CD4-positive, alpha-beta T cell treated with Interferon gamma for 1 hour (primary cell): ENCODE data around the gene NBR1.
"Not testable (repeated sequence)": the region's sequence is repeated elsewhere in the genome, so short reads cannot be mapped to it uniquely, and the experiment has no call there.

Experiments
- DNase-seq: peaks from one replicate; pipeline ENCODE4 v3.0.0-alpha.2; 2020

The NBR1 gene

GRCh38 chr17:43216762-43217613 is 46.0 kb downstream of the NBR1 start:
- no peak for DNase-seq

- no peak for DNase-seq
Measured at GRCh38 chr17:43217614-43218087, 46.6 kb downstream of the NBR1 start.

DNA sequence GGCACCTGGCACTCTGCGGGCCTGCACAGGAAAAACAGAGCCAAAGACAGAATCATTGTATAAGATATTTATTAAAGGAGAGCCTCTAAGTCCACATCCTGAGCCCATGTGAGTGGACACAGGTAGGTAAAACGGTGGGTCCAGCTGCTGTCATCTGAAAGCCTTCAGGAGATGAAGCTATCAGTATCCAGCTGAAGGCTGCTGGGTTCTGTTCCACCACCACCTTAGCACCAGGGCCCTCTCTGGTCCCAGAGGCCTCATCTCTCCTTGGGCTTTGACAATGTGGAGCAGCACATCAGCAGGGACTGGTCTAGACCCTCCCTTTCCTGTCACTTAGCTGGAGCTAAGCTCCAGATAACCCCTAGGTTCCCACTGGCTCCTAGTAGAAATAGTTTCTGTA is 48.0 kb downstream of the NBR1 start:
- no peak for DNase-seq

DNA sequence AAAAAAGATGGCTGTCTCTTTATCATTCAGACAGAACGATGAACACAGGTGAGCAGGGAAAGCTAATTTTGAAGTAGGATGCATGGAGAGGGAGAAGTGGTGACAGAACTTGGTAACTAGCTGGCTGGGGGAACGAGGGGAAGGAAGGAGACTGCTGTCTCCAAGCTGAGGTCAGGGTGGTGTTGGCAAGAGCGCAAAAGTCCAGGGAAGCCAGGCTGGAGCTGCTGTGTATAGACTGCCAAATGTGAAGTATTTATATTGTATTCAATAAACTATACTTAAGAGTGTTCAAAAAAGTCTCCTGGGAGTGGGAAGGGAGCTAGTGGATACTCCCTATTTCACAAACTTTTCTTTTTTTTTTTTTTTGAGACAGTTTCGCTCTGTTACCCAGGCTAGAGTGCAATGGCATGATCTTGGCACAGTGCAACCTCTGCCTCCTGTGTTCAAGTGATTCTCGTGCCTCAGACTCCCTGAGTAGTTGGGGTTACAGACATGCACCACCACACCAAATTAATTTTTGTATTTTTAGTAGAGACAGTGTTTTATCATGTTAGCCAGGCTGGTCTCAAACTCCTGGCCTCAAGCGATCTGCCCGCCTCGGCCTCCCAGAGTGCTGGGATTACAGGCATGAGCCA is 48.8 kb downstream of the NBR1 start:
- no peak for DNase-seq

GRCh38 chr17:43220511-43221125 is 49.6 kb downstream of the NBR1 start:
- no peak for DNase-seq

DNA sequence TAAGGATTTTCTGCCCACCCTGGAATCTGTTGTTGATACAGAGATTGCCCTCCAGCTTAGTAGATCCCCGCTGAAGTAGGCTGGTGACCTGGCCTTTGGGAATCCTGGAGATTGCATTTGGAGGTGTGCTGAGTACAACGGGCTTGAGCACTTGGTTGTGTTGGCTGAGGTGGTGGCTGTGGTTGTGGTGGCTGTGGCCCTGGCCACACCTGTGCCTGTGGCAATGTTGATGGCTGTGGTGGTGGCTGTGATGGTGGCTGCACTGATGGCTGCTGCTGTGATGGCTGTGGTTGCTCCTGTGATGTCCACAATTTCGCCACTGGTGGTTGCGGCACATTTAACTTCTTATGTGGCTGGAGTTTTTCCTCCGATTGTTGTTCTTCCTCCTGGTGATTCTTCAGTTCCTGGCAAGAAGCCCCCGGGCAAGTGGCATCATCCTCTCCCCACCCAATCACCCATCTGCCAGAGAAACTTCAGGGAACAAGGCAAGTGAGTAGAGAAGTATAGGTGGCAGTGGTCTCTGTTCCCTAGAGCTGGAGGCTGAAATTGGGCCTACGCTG is 53.2 kb downstream of the NBR1 start:
- DNase-seq = no peak

GRCh38 chr17:43226393-43226792 is 55.4 kb downstream of the NBR1 start:
- no peak for DNase-seq

DNA sequence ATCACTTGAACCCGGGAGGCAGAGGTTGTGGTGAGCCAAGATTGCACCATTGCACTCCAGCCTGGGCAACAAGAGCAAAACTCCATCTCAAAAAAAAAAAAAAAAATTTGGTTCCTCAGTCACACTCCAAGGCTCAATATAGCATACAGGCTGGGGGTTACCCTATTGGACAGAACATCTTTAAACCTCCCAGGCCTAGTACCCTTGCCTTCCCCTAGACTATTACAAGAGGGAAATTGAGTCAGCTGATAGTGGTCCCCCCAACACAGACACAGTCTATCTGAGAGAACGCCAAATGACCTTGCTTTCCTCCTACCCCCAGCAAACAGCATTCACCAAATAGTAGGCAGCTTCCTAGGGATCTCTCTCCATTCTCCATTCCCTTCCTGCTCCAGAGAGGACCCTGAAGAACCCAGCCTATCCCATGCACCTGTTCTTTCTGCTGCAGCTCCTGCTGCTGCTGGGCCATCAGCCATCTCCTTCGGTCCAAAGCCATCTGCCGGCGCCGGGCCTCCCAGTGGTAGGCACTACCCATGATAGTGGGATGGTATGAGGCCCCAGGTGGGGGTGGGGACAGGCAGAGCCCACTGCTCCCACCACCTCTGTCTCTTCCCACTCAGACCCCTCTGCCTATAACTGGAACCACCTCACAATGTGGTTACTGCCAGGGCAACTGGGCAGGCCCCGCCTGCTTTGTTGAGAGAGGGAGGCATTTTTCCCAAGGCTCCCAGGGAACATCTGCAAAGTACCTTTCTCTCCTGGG is 57.2 kb downstream of the NBR1 start, which contains the start of gene CCDC200:
Gene CCDC200 (minus strand): TSS at position 604 of the 763 bp plus-strand sequence. CDS start 69 bp downstream, at position 535.
- DNase-seq = not testable (repeated sequence)

DNA sequence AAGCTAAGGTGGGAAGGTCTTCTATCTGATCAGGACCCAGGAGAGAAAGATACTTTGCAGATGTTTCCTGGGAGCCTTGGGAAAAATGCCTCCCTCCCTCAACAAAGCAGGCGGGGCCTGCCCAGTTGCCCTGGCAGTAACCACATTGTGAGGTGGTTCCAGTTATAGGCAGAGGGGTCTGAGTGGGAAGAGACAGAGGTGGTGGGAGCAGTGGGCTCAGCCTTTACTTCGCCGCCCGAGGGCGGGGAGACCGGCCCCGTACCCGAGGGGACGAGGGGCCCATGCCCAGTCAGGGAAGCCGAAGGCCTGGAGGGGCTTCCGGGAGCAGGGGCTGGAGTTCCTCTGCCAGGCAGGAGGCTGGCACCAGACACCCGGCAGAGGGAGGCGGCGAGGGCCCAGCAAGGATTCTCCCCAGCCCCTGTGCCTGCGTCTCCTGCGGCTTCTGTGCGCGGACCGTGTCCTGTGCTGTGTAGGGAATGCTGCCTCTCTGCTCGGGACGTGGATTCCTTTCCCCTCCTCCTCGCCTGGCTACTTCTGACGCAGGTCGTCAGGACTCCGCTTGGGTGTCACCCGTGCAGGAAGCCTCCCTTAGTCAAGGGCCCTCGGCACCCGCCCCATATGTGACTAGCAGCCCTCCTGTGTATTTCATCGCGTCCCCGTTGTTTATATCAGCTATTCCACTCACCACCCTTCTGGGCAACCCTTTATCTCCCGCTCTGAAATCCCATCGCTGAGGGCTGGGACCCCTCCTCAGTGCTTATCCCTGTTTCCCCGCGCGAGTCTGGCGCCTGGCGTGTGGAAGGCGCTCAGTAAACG is 60.4 kb downstream of the NBR1 start:
- not testable (repeated sequence) for DNase-seq

DNA sequence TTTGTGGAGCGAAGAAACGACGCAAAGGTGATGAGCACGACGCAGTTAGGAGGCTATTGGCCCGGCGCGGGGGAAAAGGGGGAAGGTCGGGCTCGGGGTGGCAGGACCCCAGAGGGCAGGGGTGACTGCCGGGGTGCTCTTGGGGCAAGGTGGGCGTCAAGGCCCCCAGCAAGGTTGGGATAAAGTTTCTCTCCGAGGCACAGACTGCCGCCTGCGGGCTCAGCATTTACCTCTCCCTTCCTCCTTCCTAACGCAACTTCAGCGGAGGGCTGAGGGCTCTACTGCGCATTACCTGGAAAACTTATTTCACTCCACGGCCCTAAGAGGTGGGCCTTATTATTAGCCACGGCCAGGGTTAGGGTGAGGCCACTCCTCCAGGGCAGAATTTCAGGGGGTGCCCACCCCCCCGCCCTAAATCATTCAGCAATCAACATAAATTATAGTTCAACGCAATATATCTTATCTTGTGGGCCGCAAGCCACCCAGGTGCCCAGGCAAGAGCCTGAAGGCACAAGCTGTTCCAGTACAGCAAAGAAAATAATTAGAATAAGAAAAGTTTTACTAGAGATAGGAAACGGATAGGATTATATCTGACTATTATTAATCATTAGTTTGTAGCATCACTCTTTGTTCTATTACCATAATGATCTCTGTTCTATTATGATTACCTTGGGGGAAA is 61.1 kb downstream of the NBR1 start:
- not testable (repeated sequence) for DNase-seq

DNA sequence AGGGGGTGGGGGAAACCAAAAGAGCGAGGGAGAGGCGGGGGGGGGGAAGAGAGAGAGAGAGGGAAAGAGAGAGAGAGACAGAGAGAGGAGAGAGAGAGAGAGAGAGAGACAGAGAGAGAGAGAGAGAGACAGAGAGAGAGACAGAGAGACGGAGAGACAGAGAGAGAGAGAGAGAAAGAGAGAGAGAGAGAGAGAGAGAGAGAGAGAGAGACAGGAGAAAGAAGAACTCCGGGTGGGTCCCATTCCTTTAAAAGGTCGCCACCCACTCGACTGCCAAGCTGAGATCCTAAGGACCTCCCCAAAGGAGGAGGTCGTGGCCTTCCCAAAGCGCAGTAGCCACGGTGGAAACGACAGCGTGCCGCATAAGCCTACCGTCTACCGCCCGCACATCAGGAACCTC is 62.2 kb downstream of the NBR1 start:
- not testable (repeated sequence) for DNase-seq

DNA sequence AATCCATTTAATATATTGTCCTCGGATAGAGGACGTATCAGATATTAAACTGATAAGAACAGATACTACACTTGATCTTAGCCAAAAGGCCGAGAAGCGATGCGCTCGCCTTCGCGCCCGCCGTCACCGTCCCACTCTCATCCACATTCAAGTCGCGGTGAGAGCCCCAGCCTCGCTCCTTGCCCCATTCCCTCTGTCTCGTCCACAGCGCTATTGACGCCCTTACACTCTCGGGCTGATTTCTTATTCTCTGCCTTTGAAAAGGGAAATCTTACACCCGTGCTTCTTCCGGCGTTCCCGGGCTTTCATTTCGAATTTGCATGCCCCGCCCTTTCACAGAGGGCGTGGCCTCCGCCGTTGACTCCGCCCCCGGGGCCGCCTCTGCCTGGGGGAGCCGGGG is 62.9 kb downstream of the NBR1 start, which contains the start of gene RNU2-1:
Gene RNU2-1 (minus strand): TSS at position 101 of the 400 bp plus-strand sequence.
- not testable (repeated sequence) for DNase-seq

DNA sequence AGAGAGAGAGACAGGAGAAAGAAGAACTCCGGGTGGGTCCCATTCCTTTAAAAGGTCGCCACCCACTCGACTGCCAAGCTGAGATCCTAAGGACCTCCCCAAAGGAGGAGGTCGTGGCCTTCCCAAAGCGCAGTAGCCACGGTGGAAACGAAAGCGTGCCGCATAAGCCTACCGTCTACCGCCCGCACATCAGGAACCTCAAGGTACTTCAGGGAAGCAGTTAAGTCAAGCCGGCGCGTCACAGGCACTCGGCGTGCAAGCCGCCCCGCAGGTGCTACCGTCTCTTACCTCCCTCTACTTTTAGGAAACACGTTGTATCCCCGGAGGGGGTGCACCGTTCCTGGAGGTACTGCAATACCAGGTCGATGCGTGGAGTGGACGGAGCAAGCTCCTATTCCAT is 68.6 kb downstream of the NBR1 start:
- DNase-seq = not testable (repeated sequence)

- not testable (repeated sequence) for DNase-seq
Measured at GRCh38 chr17:43240596-43241352, 69.8 kb downstream of the NBR1 start.

- not testable (repeated sequence) for DNase-seq
Measured at GRCh38 chr17:43246456-43246855, 75.4 kb downstream of the NBR1 start.
